Loucy (cell line): ENCODE measurements around the gene HOXA9.
A peak's percentile ranks its signal among the peaks of the same experiment; 100 is the strongest.

Experiments
- H2AFZ ChIP-seq: fragments of 200-600 bp; sonication (generic); 2 replicates; pipeline ENCODE4 v1.6.0; 2016; ENCODE audit warnings: antibody characterized with exemption, mild to moderate bottlenecking, low read length, moderate library complexity
- H3F3A ChIP-seq: fragments of 200-600 bp; 2 replicates; pipeline ENCODE4 v1.6.0; 2016; ENCODE audit warnings: antibody characterized with exemption, low read depth, mild to moderate bottlenecking
- H3K27me3 ChIP-seq: fragments of 200-600 bp; sonication (generic); 2 replicates; pipeline ENCODE4 v1.6.1; 2014; ENCODE audit warnings: low read length, mild to moderate bottlenecking; ENCODE audit not compliant: insufficient read depth, poor library complexity, severe bottlenecking
- H3K36me3 ChIP-seq: fragments of 200-600 bp; sonication (generic); 2 replicates; pipeline ENCODE4 v1.6.1; 2016; ENCODE audit warnings: low read length; ENCODE audit not compliant: insufficient read depth
- H3K4me1 ChIP-seq: fragments of 200-600 bp; sonication (generic); 2 replicates; pipeline ENCODE4 v1.5.1; 2014; ENCODE audit warnings: low read length, mild to moderate bottlenecking; ENCODE audit not compliant: insufficient read depth, poor library complexity, severe bottlenecking
- H3K4me2 ChIP-seq: fragments of 200-600 bp; sonication (generic); 2 replicates; pipeline ENCODE4 v1.6.0; 2014; ENCODE audit warnings: antibody characterized with exemption, low read length, low read depth, mild to moderate bottlenecking; ENCODE audit not compliant: poor library complexity, severe bottlenecking
- H3K4me3 ChIP-seq: fragments of 200-600 bp; sonication (generic); 2 replicates; pipeline ENCODE4 v1.5.1; 2014; ENCODE audit warnings: low read length, mild to moderate bottlenecking, mixed read lengths; ENCODE audit not compliant: poor library complexity, severe bottlenecking
- H3K79me2 ChIP-seq: fragments of 200-600 bp; sonication (generic); 2 replicates; pipeline ENCODE4 v1.6.1; 2014; ENCODE audit warnings: low read length; ENCODE audit not compliant: insufficient read depth
- H3K9ac ChIP-seq: fragments of 200-600 bp; sonication (generic); 2 replicates; pipeline ENCODE4 v1.6.0; 2014; ENCODE audit warnings: mild to moderate bottlenecking, low read depth, low read length, moderate library complexity; ENCODE audit not compliant: poor library complexity, severe bottlenecking
- H3K9me2 ChIP-seq: fragments of 200-600 bp; sonication (generic); replicated peaks from 2 replicates; pipeline ENCODE4 v1.6.1; 2016; ENCODE audit warnings: low read depth, low read length, mixed read lengths
- H3K9me3 ChIP-seq: fragments of 200-600 bp; sonication (generic); 2 replicates; pipeline ENCODE4 v1.6.1; 2014; ENCODE audit warnings: mild to moderate bottlenecking, antibody characterized with exemption, low read length, low read depth; ENCODE audit not compliant: insufficient read depth
- H4K20me1 ChIP-seq: fragments of 200-600 bp; sonication (generic); 2 replicates; pipeline ENCODE4 v1.6.0; 2014; ENCODE audit warnings: antibody characterized with exemption, low read length, mild to moderate bottlenecking; ENCODE audit not compliant: insufficient read depth, poor library complexity, severe bottlenecking
- EZH2phosphoT487 ChIP-seq: fragments of 200-600 bp; IDR thresholded peaks from 2 replicates; pipeline ENCODE4 v1.6.1; 2018; ENCODE audit warnings: antibody characterized with exemption, mild to moderate bottlenecking, moderate library complexity, borderline replicate concordance
- TF ChIP-seq, protein P1 (sequence below): fragments of 200-600 bp; sonication (generic); conservative IDR thresholded peaks from 2 replicates; pipeline ENCODE4 v1.5.1; 2014; ENCODE audit warnings: mild to moderate bottlenecking, antibody characterized with exemption, low read length

Gene HOXA9

DNA sequence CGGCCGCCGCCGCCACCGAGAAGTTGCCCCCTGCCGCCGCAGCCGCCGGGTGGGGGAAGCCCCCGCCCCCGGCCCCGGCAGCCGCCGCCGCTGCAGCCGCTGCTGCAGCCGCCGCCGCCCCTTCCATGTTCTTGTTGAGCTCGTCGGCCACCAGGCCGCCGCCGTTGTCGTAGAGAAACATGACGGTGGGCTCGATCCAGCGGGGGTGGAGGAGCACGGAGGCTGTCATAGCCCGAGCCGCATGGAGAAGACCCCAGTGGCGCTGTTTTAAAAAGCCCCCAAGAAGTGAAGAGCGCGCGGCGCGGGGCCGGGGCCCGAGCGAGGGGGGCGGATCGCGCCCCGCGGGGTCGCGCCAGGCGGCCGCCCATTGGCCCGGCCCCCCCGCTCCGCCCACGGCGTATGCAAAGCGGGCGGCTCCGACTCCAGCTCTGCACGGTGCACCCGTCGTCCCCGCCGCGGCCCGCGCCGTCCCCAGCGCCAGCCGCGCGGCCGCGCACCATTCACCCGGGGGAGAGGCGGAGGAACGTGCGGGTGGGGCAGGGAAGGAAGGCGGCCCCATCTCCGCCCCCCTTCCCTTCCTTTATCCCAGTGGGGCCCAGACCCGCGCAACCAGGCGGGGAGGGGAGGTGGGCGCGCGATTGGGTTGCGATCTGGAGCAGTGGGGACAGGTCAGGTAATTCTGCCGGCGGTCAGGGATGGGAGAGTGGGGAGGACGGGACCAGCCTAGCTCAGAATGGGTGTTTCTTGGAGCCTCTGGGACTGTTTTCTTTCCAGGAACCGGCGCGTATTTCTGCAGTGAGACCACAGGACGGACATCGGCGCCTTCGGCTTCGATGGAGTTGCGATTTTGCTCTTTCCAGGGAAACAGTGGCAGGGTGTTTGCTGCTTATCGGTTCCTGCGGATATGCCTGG lies 34.8 kb upstream of the HOXA9 start, which contains the start of gene HOXA13:
Gene HOXA13 (minus strand): TSS at position 243 of the 912 bp plus-strand sequence. CDS start 14 bp downstream, at position 229.
- H3K4me3 ChIP-seq = peak within 1 kb of the TSS; percentile 92
- H3K9ac ChIP-seq = peak within 1 kb of the TSS; percentile 99

DNA sequence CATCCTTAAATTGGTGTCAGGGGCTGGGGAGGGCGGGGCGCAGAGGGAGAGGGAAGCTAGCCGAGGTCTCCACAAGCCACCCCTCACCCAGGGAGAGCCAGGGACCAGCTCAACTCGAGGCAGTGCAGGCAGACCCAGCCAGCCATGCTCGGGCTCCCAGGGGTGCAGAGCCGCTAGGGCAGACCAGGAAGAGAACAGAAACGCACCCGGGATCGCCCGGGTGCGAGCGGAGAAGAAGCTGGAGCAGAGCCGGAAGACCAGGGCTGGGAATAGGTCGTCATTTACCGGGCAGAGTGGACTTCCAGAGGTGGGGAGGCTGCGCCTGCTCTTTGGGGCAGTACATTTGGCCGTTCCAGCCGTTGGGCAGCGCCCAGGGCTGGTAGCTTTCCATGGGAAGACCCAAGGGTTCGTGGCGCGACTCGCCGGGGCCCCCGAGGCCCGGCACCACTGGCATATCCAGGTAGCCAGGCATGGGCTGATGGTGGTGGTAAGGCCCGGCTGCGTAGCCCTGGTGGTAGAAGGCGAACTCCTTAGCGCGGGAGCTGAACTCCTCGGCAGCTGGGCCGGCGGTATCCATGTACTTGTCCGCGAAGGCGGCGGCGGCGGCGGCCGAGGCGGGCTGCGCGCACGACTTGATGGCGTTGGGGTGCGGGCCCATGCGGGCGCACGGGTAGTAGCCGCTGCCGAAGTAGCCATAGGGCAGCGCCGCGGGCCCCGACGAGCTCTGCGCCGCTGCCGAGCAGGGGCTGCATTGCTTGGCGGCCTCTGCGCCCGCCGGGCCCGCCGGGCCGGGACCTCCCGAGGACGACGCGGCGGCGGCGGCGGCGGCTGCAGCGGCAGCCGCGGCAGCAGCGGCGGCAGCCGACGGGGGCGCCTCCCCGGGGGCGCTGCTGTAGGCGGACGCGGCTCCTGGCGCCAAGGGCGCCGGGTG lies 33.8 kb upstream of the HOXA9 start:
- peak overlapping the region; percentile 98 for H3K4me2 ChIP-seq
- 0 out of 2 replicates have a peak, but pooled peaks cover 4% of the 10 kb centered on the region for H3F3A ChIP-seq
- no peak overlapping the region for H2AFZ ChIP-seq
- H3K9me3 ChIP-seq = no peaks in the 10 kb centered on the region
- no peaks in the 10 kb centered on the region for H3K9me2 ChIP-seq
- no peaks in the 10 kb centered on the region for H3K27me3 ChIP-seq
- H3K4me3 ChIP-seq = peak overlapping the region; percentile 91
- TF ChIP-seq, protein P1, sequence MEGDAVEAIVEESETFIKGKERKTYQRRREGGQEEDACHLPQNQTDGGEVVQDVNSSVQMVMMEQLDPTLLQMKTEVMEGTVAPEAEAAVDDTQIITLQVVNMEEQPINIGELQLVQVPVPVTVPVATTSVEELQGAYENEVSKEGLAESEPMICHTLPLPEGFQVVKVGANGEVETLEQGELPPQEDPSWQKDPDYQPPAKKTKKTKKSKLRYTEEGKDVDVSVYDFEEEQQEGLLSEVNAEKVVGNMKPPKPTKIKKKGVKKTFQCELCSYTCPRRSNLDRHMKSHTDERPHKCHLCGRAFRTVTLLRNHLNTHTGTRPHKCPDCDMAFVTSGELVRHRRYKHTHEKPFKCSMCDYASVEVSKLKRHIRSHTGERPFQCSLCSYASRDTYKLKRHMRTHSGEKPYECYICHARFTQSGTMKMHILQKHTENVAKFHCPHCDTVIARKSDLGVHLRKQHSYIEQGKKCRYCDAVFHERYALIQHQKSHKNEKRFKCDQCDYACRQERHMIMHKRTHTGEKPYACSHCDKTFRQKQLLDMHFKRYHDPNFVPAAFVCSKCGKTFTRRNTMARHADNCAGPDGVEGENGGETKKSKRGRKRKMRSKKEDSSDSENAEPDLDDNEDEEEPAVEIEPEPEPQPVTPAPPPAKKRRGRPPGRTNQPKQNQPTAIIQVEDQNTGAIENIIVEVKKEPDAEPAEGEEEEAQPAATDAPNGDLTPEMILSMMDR = no peak
- TF ChIP-seq EZH2phosphoT487 = no peak
- H3K36me3 ChIP-seq = peaks cover 4% of the 10 kb centered on the region; the same call in 1 of the 2 replicates
- H4K20me1 ChIP-seq = peaks cover 48% of the 10 kb centered on the region
- H3K79me2 ChIP-seq = peaks cover 85% of the 10 kb centered on the region
- peaks cover 39% of the 10 kb centered on the region for H3K4me1 ChIP-seq
- peak overlapping the region; percentile 99 for H3K9ac ChIP-seq

More for the DNA sequence above, 34.8 kb upstream of the HOXA9 start, which contains the start of gene HOXA13:
- peaks cover 40% of the 10 kb centered on the region for H4K20me1 ChIP-seq
- H3K79me2 ChIP-seq = peaks cover 75% of the 10 kb centered on the region
- peak within 1 kb of the TSS; percentile 63 for H2AFZ ChIP-seq
- no peaks in the 10 kb centered on the region; the same call in 1 of the 2 replicates for H3K36me3 ChIP-seq
- TF ChIP-seq, protein P1 = no peak
- TF ChIP-seq EZH2phosphoT487 = no peak
- H3K9me3 ChIP-seq = no peaks in the 10 kb centered on the region
- H3K9me2 ChIP-seq = no peaks in the 10 kb centered on the region
- peaks cover 32% of the 10 kb centered on the region for H3K4me1 ChIP-seq
- peak within 1 kb of the TSS; percentile 98 for H3K4me2 ChIP-seq
- H3F3A ChIP-seq = 0 out of 2 replicates have a peak, but pooled peaks cover 4% of the 10 kb centered on the region
- no peaks in the 10 kb centered on the region for H3K27me3 ChIP-seq

DNA sequence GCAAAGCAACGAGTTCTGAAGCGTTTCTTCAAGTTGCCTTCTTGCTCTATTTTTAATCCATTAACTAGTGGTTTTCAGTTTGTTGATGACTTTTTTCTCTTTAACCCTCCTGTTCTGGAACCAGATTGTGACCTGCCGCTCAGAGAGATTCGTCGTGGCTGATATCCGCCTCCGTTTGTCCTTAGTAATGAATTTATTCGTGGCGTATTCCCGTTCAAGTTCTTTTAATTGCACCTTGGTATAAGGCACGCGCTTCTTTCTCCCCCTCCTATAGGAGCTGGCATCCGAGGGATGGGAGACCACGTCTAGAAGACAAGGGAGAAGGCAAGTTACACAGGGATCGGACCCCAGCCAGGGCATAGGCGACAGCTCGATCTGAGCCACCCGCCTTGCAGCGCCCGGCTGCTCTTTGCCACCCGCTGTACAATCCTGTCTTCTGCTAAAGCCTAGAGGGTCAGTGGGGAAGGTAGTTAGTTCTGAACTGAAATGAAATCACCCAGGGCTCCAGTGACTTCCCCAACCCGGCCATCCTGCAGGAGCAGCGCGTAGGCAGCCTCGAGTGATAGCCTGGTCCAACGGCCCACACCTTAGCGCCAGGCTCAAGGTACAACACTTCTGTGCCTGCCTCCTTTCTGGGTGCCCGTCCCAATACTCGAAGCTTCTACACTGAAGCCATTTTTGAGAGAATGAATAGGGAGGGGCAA lies 33.0 kb upstream of the HOXA9 start:
- Histone ChIP-seq H3K9ac (peak overlapping the region; percentile 99), H3K27me3 (peaks cover 6% of the 10 kb centered on the region), H3F3A (0 out of 2 replicates have a peak, but pooled peaks cover 4% of the 10 kb centered on the region), H2AFZ (no peak overlapping the region), H3K9me3 (no peaks in the 10 kb centered on the region), H3K4me1 (peaks cover 43% of the 10 kb centered on the region), H4K20me1 (peaks cover 53% of the 10 kb centered on the region), H3K9me2 (no peaks in the 10 kb centered on the region), H3K4me2 (peak overlapping the region; percentile 98), H3K79me2 (peaks cover 94% of the 10 kb centered on the region), H3K4me3 (peak overlapping the region; percentile 91), H3K36me3 (peaks cover 9% of the 10 kb centered on the region)
- TF ChIP-seq EZH2phosphoT487 = no peak
- TF ChIP-seq, protein P1 = no peak
